ENCODE results near the gene TGFB3. TPM values are rescaled to one million over a fixed set of nuclear protein-coding genes. Genes with fewer than 3 reads are reported as not detected.
"Not testable (repeated sequence)": the region's sequence is repeated elsewhere in the genome, so short reads cannot be mapped to it uniquely, and the experiment has no call there.

TGFB3 gene
- polyA plus RNA-seq, 3 donors: 17.2 to 18.8 (median 17.6) TPM

DNA sequence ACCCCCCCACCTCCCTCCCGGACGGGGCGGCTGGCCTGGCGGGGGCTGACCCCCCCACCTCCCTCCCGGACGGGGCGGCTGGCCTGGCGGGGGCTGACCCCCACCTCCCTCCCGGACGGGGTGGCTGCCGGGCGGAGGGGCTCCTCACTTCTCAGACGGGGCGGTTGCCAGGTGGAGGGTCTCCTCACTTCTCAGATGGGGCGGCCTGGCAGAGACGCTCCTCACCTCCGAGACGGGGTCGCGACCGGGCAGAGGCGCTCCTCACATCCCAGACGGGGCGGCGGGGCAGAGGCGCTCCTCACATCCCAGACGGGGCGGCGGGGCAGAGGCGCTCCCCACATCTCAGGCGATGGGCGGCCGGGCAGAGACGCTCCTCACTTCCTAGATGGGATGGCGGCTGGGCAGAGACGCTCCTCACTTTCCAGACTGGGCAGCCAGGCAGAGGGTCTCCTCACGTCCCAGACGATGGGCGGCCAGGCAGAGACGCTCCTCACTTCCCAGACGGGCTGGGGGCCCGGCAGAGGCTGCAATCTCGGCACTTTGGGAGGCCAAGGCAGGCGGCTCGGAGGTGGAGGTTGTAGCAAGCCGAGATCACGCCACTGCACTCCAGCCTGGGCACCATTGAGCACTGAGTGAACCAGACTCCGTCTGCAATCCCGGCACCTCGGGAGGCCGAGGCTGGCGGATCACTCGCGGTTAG, 56.5 kb downstream of the TGFB3 start:
- not testable (repeated sequence) for DNase-seq (ENCODE audit: extremely low read depth in 1 of 11, low read depth in 9 of 11, low spot score in 4 of 11)

DNA sequence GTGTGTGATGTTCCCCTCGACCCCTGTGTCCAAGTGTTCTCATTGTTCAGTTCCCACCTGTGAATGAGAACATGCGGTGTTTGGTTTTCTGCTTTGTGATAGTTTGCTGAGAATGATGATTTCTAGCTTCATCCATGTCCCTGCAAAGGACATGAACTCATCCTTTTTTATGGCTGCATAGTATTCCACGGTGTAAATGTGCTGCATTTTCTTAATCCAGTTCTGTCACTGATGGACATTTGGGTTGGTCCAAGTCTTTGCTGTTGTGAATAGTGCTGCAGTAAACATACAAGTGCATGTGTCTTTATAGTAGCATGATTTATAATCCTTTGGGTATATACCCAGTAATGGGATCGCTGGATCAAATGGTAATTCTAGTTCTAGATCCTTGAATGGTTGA, 61.4 kb downstream of the TGFB3 start:
- DNase-seq (ENCODE audit: extremely low read depth in 1 of 11, low read depth in 9 of 11, low spot score in 4 of 11): not testable (repeated sequence)

DNA sequence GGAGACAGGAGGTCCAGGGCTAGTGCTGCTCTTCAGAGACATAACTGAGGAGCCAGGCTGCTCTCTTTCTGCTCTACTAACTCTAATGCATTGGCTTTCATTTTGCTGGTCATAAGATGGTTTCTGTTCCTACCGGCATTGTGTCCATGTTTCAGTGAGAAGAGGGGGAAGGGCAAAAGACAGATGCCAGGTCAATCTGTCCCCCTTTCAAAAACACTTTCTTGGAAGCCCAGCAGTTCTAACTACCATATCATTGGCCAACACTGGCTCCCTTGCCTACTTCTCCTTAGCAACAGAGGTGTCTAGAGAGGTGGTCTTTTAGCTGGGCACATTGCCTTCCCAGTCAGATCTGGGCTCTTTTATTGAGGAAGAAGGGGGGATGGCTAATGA, 63.9 kb downstream of the TGFB3 start:
- DNase-seq (ENCODE audit: extremely low read depth in 1 of 11, low read depth in 9 of 11, low spot score in 4 of 11): no peak

DNA sequence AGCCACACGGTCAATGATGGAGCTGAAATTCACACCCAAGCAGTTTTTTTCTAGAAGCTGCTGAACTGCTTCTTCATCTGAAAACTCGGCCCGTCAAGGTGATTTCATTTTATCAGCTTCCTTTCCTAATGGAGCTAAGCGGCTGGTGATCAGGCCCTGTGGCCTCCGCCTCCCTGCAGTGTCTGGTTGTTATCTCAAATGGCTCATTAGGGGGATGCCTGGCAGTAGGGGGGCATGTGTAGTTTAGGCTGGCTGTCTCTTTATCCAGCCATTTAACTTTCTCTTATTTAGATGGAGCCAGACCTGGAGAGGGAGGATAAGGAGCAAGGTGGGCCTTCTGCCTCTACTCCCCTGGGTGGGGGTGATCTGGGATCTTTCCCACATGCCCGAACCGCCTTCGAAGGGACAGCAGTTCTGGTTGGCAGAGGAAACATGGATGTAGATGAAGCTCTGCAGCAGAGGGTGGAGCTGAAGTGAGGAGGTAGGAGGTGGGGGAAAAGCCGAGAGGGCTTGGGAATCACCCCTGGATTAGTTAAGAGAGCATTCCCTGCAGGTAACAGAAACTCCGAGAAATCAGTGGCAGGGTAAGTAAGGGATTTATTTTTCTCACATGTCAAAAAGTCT, 64.4 kb downstream of the TGFB3 start:
- no peak for DNase-seq (ENCODE audit: extremely low read depth in 1 of 11, low read depth in 9 of 11, low spot score in 4 of 11)

GRCh38 chr14:75915045-75915444, 66.8 kb downstream of the TGFB3 start:
- no peak for DNase-seq (ENCODE audit: extremely low read depth in 1 of 11, low read depth in 9 of 11, low spot score in 4 of 11)

GRCh38 chr14:75913183-75913582, 68.6 kb downstream of the TGFB3 start:
- DNase-seq (ENCODE audit: extremely low read depth in 1 of 11, low read depth in 9 of 11, low spot score in 4 of 11): no peak

DNA sequence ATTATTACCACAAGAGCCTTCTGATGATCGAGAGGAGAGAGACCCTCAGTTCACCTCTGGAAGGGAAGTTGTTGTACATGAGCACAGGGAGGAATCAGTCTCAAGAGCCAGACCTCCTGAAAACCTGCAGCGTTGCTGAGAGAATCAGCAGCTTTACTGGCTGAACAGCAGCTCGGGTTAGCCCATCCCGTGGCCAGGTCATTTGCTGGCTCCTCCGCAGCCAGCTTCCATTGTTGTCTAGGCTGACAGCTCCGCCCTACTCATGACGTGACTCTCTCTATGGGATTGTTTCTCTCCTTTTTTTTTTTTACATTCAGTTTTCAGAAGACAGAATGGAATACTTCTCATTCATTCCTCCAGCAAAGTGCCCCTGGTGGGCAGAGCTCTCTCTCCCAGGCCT, 69.9 kb downstream of the TGFB3 start:
- DNase-seq (ENCODE audit: extremely low read depth in 1 of 11, low read depth in 9 of 11, low spot score in 4 of 11): no peak

- no peak for DNase-seq (ENCODE audit: extremely low read depth in 1 of 11, low read depth in 9 of 11, low spot score in 4 of 11)
Measured at GRCh38 chr14:75910048-75910447, 71.7 kb downstream of the TGFB3 start.

- DNase-seq (ENCODE audit: extremely low read depth in 1 of 11, low read depth in 9 of 11, low spot score in 4 of 11): no peak
Measured at GRCh38 chr14:75909630-75910029, 72.2 kb downstream of the TGFB3 start.

Other genes starting within 250 kb of the TGFB3 start
- 10 to 100 TPM; 42.4 to 50.6 (median 46.4) TPM for gene IFT43, start 3.8 kb upstream of the TGFB3 start, polyA plus RNA-seq (ENCODE audit: insufficient read length in 3 of 3)
- 10 to 100 TPM; 35.9 to 42.5 (median 38.3) TPM for gene GPATCH2L, start 169.9 kb upstream of the TGFB3 start, polyA plus RNA-seq (ENCODE audit: insufficient read length in 3 of 3)

All from renal cortex interstitium (tissue), 11 donors.